H1 (cell line): ENCODE data around the gene ATP6V1F. TPM values are rescaled to one million over a fixed set of nuclear protein-coding genes. Genes with fewer than 3 reads are reported as not detected.

Experiments used
- CTBP2 ChIP-seq: IDR thresholded peaks from 2 replicates; pipeline ENCODE4 v1.7.0; 2011; ENCODE audit warnings: borderline replicate concordance, mild to moderate bottlenecking, moderate library complexity, mixed read lengths, low read length; ENCODE audit not compliant: insufficient read depth, insufficient read length
- JUND ChIP-seq: IDR thresholded peaks from 2 replicates; pipeline ENCODE4 v1.6.1; 2011; ENCODE audit warnings: mild to moderate bottlenecking, improper control_type of control experiment, low read length
- KDM4A ChIP-seq: IDR thresholded peaks from one replicate; pipeline ENCODE4 v1.7.1; 2012; ENCODE audit warnings: low read depth, mild to moderate bottlenecking, moderate library complexity, low read length, inconsistent platforms; ENCODE audit not compliant: severe bottlenecking
- MAFK ChIP-seq: IDR thresholded peaks from 2 replicates; pipeline ENCODE4 v1.6.1; 2012; ENCODE audit warnings: low read depth, mild to moderate bottlenecking, improper control_type of control experiment, low read length
- SIN3A ChIP-seq, 2 experiments: IDR thresholded peaks in 1 of 2; conservative IDR thresholded peaks in 1 of 2; 2 replicates each; pipeline ENCODE4 v1.6.1; 2011 to 2012; ENCODE audit warnings: low read length in 2 of 2, improper control_type of control experiment in 1 of 2, low read depth in 1 of 2, mild to moderate bottlenecking in 1 of 2
- USF2 ChIP-seq: IDR thresholded peaks from 2 replicates; pipeline ENCODE4 v1.6.1; 2011; ENCODE audit warnings: low read length, improper control_type of control experiment
- polyA plus RNA-seq, 7 experiments: library from polyadenylated mRNA; depleted of rRNA in 3 of 7; stranded (reverse) in 5 of 7; unstranded in 2 of 7; fragments of >200 nt in 5 of 7; fragments of 200-250 nt in 2 of 7; gene quantifications; 1 replicate in 5 of 7; 2 replicates in 1 of 7; 4 replicates in 1 of 7; pipeline versions ENCODE4 v1.2.1 to v1.2.3, GENCODE V29; 2011 to 2013; ENCODE audit warnings: missing spikeins in 2 of 7, mixed read lengths in 2 of 7
- total RNA-seq: library from RNA; stranded (reverse); fragmentation: NEBNext Ultra II Directional; extraction: Animal tissue kit (Norgen Biotek cat#: 25700); gene quantifications from 2 replicates; pipeline ENCODE4 v1.2.1, GENCODE V29; 2021

The ATP6V1F gene
- total and polyA plus RNA-seq, 2 of the 8 experiments (the other 6 are each of a cell fraction or from before 2014, with no cell fraction given), result 104 to 318 TPM

- TF ChIP-seq USF2, result no peak
- TF ChIP-seq JUND, result no peak
- TF ChIP-seq SIN3A (conservative IDR thresholded peaks at IDR 0.05 in 1 of 2, IDR thresholded peaks at IDR 0.05 in 1 of 2; ENCODE audit: low read depth in 1 of 2, low read length in 2 of 2), result no peak
- no peak for TF ChIP-seq KDM4A
- TF ChIP-seq CTBP2, result no peak
- TF ChIP-seq MAFK, result no peak
Observed at GRCh38 chr7:128889121-128889520, 26.5 kb downstream of the ATP6V1F start (continued).
